GM10266 (cell line): ENCODE results near the gene ZKSCAN2.

Experiments
- DNase-seq: peaks from one replicate; pipeline ENCODE4 v3.0.0; 2012; ENCODE audit errors: extremely low spot score
- CTCF ChIP-seq: IDR thresholded peaks from 2 replicates; pipeline ENCODE4 v1.5.1; 2012; ENCODE audit warnings: mild to moderate bottlenecking, low read depth; ENCODE audit not compliant: control insufficient read depth, insufficient read depth; ENCODE audit errors: missing control alignments

ZKSCAN2 gene

GRCh38 chr16:25210758-25211157, 46.9 kb downstream of the ZKSCAN2 start:
- TF ChIP-seq CTCF: no peak
- DNase-seq: no peak

- TF ChIP-seq CTCF: no peak
Observed at GRCh38 chr16:25199457-25199856, 58.2 kb downstream of the ZKSCAN2 start.

GRCh38 chr16:25198021-25198420, 59.6 kb downstream of the ZKSCAN2 start:
- no peak for DNase-seq
- no peak for TF ChIP-seq CTCF

More at GRCh38 chr16:25199457-25199856, 58.2 kb downstream of the ZKSCAN2 start:
- DNase-seq: no peak

- no peak for TF ChIP-seq CTCF
Observed at GRCh38 chr16:25194273-25194878, 63.3 kb downstream of the ZKSCAN2 start.

GRCh38 chr16:25192096-25192495, 65.5 kb downstream of the ZKSCAN2 start:
- TF ChIP-seq CTCF: no peak
- no peak for DNase-seq

More at GRCh38 chr16:25194273-25194878, 63.3 kb downstream of the ZKSCAN2 start:
- DNase-seq: no peak

- DNase-seq: no peak
- TF ChIP-seq CTCF: no peak
Observed at GRCh38 chr16:25189305-25189704, 68.3 kb downstream of the ZKSCAN2 start.

- no peak for DNase-seq
- TF ChIP-seq CTCF: no peak
Observed at GRCh38 chr16:25187491-25187795, 70.2 kb downstream of the ZKSCAN2 start.
